C4-2B (cell line): ENCODE measurements around the gene SPSB1.

ENCODE experiments used
- CTCF ChIP-seq: fragments of 450-650 bp; conservative IDR thresholded peaks from 2 replicates; pipeline ENCODE4 v1.5.1; 2017; ENCODE audit warnings: mild to moderate bottlenecking
- ZFX ChIP-seq: fragments of 450-650 bp; IDR thresholded peaks from 2 replicates; pipeline ENCODE4 v1.6.1; 2017

DNA sequence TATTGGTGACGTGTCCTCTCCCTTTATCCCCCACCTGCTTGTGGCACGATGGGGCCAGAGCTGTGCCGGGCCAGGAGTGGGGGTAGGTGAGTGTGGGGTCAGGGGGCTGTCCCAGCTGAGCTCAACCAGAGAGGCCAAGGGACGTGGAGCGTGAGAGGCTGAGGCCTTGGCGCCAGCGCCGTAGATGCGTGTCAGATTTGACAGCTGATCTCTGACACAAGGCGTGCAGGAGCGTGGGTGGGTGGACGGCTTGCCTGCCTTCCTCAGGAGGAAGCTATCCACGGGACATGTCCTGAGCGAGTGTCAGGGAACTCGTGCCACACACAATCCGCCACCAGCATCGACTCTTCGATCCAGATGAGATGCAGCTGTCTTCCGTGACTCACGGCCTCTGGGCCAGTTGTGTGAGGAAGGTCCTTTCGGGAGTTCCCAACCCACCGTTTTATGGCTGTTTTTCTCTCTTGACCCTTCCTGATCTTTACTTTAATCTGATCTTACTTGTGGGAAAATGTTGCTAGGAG lies 56.7 kb downstream of the SPSB1 start:
- TF ChIP-seq CTCF: no peak
- no peak for TF ChIP-seq ZFX
